Stimulated activated CD8-positive, alpha-beta memory T cell treated with anti-CD3 and anti-CD28 coated beads, Interleukin-12 subunit alpha, Interleukin-12 subunit beta, amount 100 ng/mL, for 24 hours (primary cell): ENCODE measurements around the gene TOM1.
"Not testable (repeated sequence)": the region's sequence is repeated elsewhere in the genome, so short reads cannot be mapped to it uniquely, and the experiment has no call there.

Experiments used
- DNase-seq: peaks from one replicate; pipeline ENCODE4 v3.0.0-alpha.2; 2020; ENCODE audit errors: extremely low read depth

Gene TOM1

GRCh38 chr22:35394810-35395563 is 95.3 kb downstream of the TOM1 start:
- DNase-seq, result no peak

GRCh38 chr22:35396622-35397021 is 96.9 kb downstream of the TOM1 start:
- not testable (repeated sequence) for DNase-seq

GRCh38 chr22:35397095-35397904 is 97.6 kb downstream of the TOM1 start:
- DNase-seq, result no peak
